Esophagus squamous epithelium (tissue), 5 donors: Measurements from ENCODE around the gene NOP10. TPM values are rescaled to one million over a fixed set of nuclear protein-coding genes. Genes with fewer than 3 reads are reported as not detected.

Source experiments
- DNase-seq: peaks from one replicate; lab custom pipeline; 2025; lab: John Stamatoyannopoulos, UW
- H3K27ac ChIP-seq, 4 donors: fragments of 200-600 bp; sonication (generic); one replicate each; pipeline ENCODE4 v1.5.1; 2016 to 2019; ENCODE audit warnings: mild to moderate bottlenecking in 1 of 4
- H3K27me3 ChIP-seq, 4 donors: fragments of 200-600 bp; sonication (generic); 1 replicate in 3 of 4; 2 replicates in 1 of 4; pipeline versions ENCODE4 v1.5.1 to v1.6.0; 2017 to 2021; ENCODE audit warnings: antibody characterized with exemption in 1 of 4
- H3K36me3 ChIP-seq, 3 donors: fragments of 200-600 bp; sonication (generic); one replicate each; pipeline ENCODE4 v1.5.1; 2016 to 2019
- H3K4me1 ChIP-seq, 3 donors: fragments of 200-600 bp; sonication (generic); one replicate each; pipeline ENCODE4 v1.5.1; 2017 to 2019
- H3K4me3 ChIP-seq, 4 donors: fragments of 200-600 bp; sonication (generic); 1 replicate in 3 of 4; 2 replicates in 1 of 4; pipeline ENCODE4 v1.5.1; 2016 to 2019; ENCODE audit warnings: mild to moderate bottlenecking in 2 of 4, moderate library complexity in 1 of 4
- H3K9me3 ChIP-seq, 3 donors: fragments of 200-600 bp; sonication (generic); one replicate each; pipeline ENCODE4 v1.5.1; 2016 to 2019
- POLR2A ChIP-seq, 4 donors: fragments of 450-650 bp; IDR thresholded peaks; one replicate each; pipeline ENCODE4 v1.6.1; 2017; ENCODE audit warnings: antibody characterized with exemption in 4 of 4, mild to moderate bottlenecking in 4 of 4, moderate library complexity in 3 of 4
- WGBS, 2 donors: methylation state at CpG; one replicate each; pipeline ENCODE4 v1.1.5; 2018; 5-methylcytosine and 5-hydroxymethylcytosine counted together
- intact Hi-C: fragments of 100-400 bp; cut with DNase I; formaldehyde crosslinking; loops from one replicate; pipeline ENCODE4 v1.15.0; 2022
- total RNA-seq, 4 donors: library from RNA; depleted of rRNA; stranded (reverse); fragments of >200 nt; gene quantifications; one replicate each; pipeline ENCODE4 v1.1.0, GENCODE V29; 2016
- TF ChIP-seq, protein P1 (sequence below), 6 experiments: fragments of 450-650 bp in 4 of 6; fragments of 200-600 bp in 2 of 6; sonication (generic) in 2 of 6; IDR thresholded peaks; one replicate each; pipeline ENCODE4 v1.5.1; 2016 to 2019; ENCODE audit warnings: antibody characterized with exemption in 6 of 6, mild to moderate bottlenecking in 4 of 6, moderate library complexity in 4 of 6
- donor health status: DM: yes; HTN: yes; CAD: no.

NOP10 gene
- total RNA-seq, 4 donors from 2014 or later = 132 to 213 (median 176) TPM

- 65 to 71% methylated on average over 2 of the region's 2 CpGs for WGBS, 2 donors
- no peak overlapping the region for H3K4me3 ChIP-seq
- no peaks in the 10 kb centered on the region for H3K27me3 ChIP-seq
- H3K4me1 ChIP-seq = peaks cover 3 to 28% (median 5%) of the 10 kb centered on the region in 3 donors
- no peak overlapping the region for H3K27ac ChIP-seq
- H3K9me3 ChIP-seq = no peaks in the 10 kb centered on the region
- intact Hi-C loops = no loop called here
- no peak for TF ChIP-seq POLR2A (IDR thresholded peaks at IDR 0.05)
- TF ChIP-seq, protein P1, sequence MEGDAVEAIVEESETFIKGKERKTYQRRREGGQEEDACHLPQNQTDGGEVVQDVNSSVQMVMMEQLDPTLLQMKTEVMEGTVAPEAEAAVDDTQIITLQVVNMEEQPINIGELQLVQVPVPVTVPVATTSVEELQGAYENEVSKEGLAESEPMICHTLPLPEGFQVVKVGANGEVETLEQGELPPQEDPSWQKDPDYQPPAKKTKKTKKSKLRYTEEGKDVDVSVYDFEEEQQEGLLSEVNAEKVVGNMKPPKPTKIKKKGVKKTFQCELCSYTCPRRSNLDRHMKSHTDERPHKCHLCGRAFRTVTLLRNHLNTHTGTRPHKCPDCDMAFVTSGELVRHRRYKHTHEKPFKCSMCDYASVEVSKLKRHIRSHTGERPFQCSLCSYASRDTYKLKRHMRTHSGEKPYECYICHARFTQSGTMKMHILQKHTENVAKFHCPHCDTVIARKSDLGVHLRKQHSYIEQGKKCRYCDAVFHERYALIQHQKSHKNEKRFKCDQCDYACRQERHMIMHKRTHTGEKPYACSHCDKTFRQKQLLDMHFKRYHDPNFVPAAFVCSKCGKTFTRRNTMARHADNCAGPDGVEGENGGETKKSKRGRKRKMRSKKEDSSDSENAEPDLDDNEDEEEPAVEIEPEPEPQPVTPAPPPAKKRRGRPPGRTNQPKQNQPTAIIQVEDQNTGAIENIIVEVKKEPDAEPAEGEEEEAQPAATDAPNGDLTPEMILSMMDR (IDR thresholded peaks at IDR 0.05) = no peak
- H3K36me3 ChIP-seq = no peaks in the 10 kb centered on the region
- DNase-seq = no peak
Observed at GRCh38 chr15:34331809-34332208, 11.1 kb downstream of the NOP10 start.

DNA sequence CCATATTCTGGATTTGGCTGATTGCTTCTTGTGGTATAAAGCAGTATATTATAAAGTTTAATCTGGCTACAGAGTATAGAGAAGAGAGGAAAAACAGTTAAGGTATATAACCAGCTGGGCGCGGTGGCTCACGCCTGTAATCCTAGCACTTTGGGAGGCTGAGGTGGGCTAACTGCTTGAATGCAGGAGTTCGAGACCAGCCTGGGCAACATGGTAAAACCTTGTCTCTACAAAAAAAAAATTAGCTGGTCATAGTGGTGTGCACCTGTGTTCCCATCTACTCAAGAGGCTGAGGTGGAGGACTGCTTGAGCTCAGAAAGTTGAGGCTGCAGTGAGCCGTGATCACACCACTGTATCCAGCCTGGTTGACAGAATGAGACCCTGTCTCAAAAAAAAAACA lies 12.7 kb downstream of the NOP10 start:
- H3K4me1 ChIP-seq = peaks cover 0 to 13% (median 3%) of the 10 kb centered on the region in 3 donors
- no peak overlapping the region for H3K27ac ChIP-seq
- DNase-seq = no peak
- H3K36me3 ChIP-seq = no peaks in the 10 kb centered on the region
- H3K27me3 ChIP-seq = no peaks in the 10 kb centered on the region
- no peaks in the 10 kb centered on the region for H3K9me3 ChIP-seq
- intact Hi-C loops = no loop called here
- no peak overlapping the region for H3K4me3 ChIP-seq
- no peak for TF ChIP-seq POLR2A (IDR thresholded peaks at IDR 0.05)
- TF ChIP-seq, protein P1 (IDR thresholded peaks at IDR 0.05) = no peak
- WGBS, 2 donors = 92 to 97% methylated on average over 5 of the region's 5 CpGs

DNA sequence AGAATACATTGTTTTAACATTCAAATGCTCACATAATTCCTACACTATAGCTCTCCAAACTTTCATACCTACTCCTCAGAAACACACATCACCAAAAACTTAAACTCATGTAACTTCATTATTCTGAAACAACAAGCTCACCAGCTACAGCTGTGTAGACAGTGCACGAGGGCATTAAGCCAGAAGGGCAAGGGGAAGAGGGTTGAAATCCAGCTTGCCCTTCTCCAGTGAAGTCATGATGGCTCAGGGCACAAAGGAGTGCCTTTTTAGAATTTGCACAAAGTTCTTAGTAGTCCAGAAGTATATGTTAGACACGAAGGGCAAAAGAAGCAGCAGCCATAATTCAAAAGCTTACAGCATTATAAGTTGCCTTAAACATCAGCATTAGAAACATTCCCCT lies 13.9 kb downstream of the NOP10 start:
- no peak overlapping the region for H3K4me3 ChIP-seq
- no peaks in the 10 kb centered on the region for H3K36me3 ChIP-seq
- no peaks in the 10 kb centered on the region for H3K27me3 ChIP-seq
- peaks cover 0 to 3% (median under 1%) of the 10 kb centered on the region in 3 donors for H3K4me1 ChIP-seq
- H3K9me3 ChIP-seq = no peaks in the 10 kb centered on the region
- TF ChIP-seq, protein P1 (IDR thresholded peaks at IDR 0.05) = no peak
- no peak for TF ChIP-seq POLR2A (IDR thresholded peaks at IDR 0.05)
- 56 to 75% methylated on average over 2 of the region's 2 CpGs for WGBS, 2 donors
- no peak overlapping the region for H3K27ac ChIP-seq
- no peak for DNase-seq
- intact Hi-C loops = no loop called here

GRCh38 chr15:34327906-34328305 lies 15.0 kb downstream of the NOP10 start:
- no peak overlapping the region for H3K27ac ChIP-seq
- H3K36me3 ChIP-seq = no peaks in the 10 kb centered on the region
- no peaks in the 10 kb centered on the region for H3K9me3 ChIP-seq
- no peak for TF ChIP-seq POLR2A (IDR thresholded peaks at IDR 0.05)
- TF ChIP-seq, protein P1 (IDR thresholded peaks at IDR 0.05) = no peak
- no peaks in the 10 kb centered on the region for H3K4me1 ChIP-seq
- no peak for DNase-seq
- 68 to 73% methylated on average over 4 of the region's 4 CpGs for WGBS, 2 donors
- no peak overlapping the region for H3K4me3 ChIP-seq
- intact Hi-C loops = no loop called here
- no peaks in the 10 kb centered on the region for H3K27me3 ChIP-seq

DNA sequence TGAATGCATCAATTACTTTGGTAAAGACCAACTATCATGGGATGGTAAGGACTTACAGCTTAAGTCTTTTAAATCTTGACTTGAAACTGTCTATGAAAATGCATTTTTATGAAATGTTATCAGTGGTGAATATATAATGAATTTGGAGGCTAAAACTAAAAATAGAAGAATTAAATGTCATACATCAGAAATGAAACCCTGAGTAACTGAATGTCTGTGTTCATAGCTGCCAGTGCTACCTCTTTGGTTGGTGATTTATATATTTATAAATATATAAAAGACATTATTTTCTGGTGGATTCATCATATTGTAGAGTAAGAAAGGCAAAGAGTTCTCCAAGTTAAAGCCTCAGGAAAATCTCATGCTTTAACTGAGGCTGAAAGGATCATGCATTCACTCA lies 17.6 kb downstream of the NOP10 start:
- no peak for DNase-seq
- Histone ChIP-seq H3K9me3 (no peaks in the 10 kb centered on the region), H3K36me3 (no peaks in the 10 kb centered on the region), H3K27me3 (no peaks in the 10 kb centered on the region), H3K4me3 (no peak overlapping the region), H3K27ac (no peak overlapping the region), H3K4me1 (peaks cover 0 to 7% (median 0%) of the 10 kb centered on the region in 3 donors)
- intact Hi-C loops = no loop called here
- TF ChIP-seq, protein P1 (IDR thresholded peaks at IDR 0.05) = no peak
- no peak for TF ChIP-seq POLR2A (IDR thresholded peaks at IDR 0.05)
